Measurements from ENCODE around the gene ING3. TPM values are rescaled to one million over a fixed set of nuclear protein-coding genes. Genes with fewer than 3 reads are reported as not detected.

The ING3 gene
- total and polyA plus RNA-seq, 12 donors, result 5.5 to 31.9 (median 14.4) TPM

- TF ChIP-seq CTCF (IDR thresholded peaks at IDR 0.05) (no peak), POLR2A (IDR thresholded peaks at IDR 0.05) (no peak)
- Histone ChIP-seq H3K27ac (peak overlapping the region in 1 of 5 donors; percentile 95), H3K36me3 (replicated peaks in 1 of 2) (peaks cover 0 to 28% of the 10 kb centered on the region in 2 donors), H3K9me3 (replicated peaks in 1 of 3) (no peaks in the 10 kb centered on the region), H3K4me1 (replicated peaks in 1 of 2) (peaks cover 12 to 23% of the 10 kb centered on the region in 2 donors), H3K4me3 (peak overlapping the region in 1 of 4 donors; percentile 77), H3K27me3 (no peaks in the 10 kb centered on the region)
- no peak for DNase-seq
- WGBS, 4 donors, result 51 to 73% (median 61%) methylated on average over 2 of the region's 2 CpGs
- intact Hi-C loops (cut with DNase I), result no loop called here
These were observed 1.2 kb downstream of the ING3 start for GRCh38 chr7:120951826-120952225.

GRCh38 chr7:120955577-120956149 is 5.1 kb downstream of the ING3 start:
- intact Hi-C loops (cut with DNase I), result no loop called here
- Histone ChIP-seq H3K4me1 (replicated peaks in 1 of 2) (peaks cover 12 to 18% of the 10 kb centered on the region in 2 donors), H3K9me3 (replicated peaks in 1 of 3) (no peaks in the 10 kb centered on the region), H3K36me3 (replicated peaks in 1 of 2) (peaks cover 0 to 36% of the 10 kb centered on the region in 2 donors), H3K4me3 (no peak overlapping the region), H3K27me3 (no peaks in the 10 kb centered on the region), H3K27ac (no peak overlapping the region)
- TF ChIP-seq POLR2A (IDR thresholded peaks at IDR 0.05) (no peak), CTCF (IDR thresholded peaks at IDR 0.05) (no peak)
- 86 to 90% (median 89%) methylated on average over 3 of the region's 3 CpGs for WGBS, 4 donors
- DNase-seq, result no peak

DNA sequence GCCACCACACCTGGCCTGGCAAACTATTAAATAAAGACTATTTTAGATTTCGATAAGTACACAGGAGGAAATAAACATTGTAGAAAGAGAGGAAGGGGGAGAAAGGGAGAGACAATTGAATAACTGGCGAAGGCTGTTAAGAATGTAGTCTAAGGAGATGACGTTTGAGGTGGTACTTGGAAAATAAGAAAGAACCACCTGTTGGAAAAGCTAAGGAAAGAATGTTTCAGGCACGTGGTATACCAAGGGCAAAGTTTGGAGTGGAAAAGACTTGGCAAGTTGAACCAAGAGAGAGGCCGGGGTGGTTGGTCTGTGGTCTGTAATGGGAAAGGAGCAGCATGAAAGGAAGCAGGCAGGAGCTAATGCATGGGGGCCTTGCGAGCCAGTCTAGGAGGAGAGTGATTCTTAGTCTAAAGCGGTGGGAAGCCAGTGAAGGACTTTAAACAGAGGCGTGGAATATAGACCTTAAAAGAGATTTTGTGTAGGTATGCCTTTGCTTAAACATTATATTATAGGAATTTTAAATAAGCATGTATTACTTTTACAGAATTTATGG is 9.4 kb downstream of the ING3 start:
- TF ChIP-seq CTCF (IDR thresholded peaks at IDR 0.05), result no peak
- Histone ChIP-seq H3K27ac (no peak overlapping the region), H3K4me3 (no peak overlapping the region), H3K9me3 (replicated peaks in 1 of 3) (no peaks in the 10 kb centered on the region), H3K4me1 (replicated peaks in 1 of 2) (peaks cover 0 to 11% of the 10 kb centered on the region in 2 donors), H3K27me3 (no peaks in the 10 kb centered on the region), H3K36me3 (replicated peaks in 1 of 2) (peaks cover 0 to 31% of the 10 kb centered on the region in 2 donors)
- intact Hi-C loops (cut with DNase I), result no loop called here
- no peak for DNase-seq
- WGBS, 4 donors, result 94 to 98% (median 96%) methylated on average over 8 of the region's 8 CpGs

- no peak for TF ChIP-seq CTCF (IDR thresholded peaks at IDR 0.05)
- TF ChIP-seq POLR2A (IDR thresholded peaks at IDR 0.05), result no peak
- H3K4me1 ChIP-seq (replicated peaks in 1 of 2), result peaks cover 0 to 11% of the 10 kb centered on the region in 2 donors
- H3K9me3 ChIP-seq (replicated peaks in 1 of 3), result no peaks in the 10 kb centered on the region
- H3K27ac ChIP-seq, result no peak overlapping the region
- DNase-seq, result no peak
- WGBS, 4 donors, result 87 to 95% (median 91%) methylated on average over 1 of the region's 1 CpG
- no peak overlapping the region for H3K4me3 ChIP-seq
- intact Hi-C loops (cut with DNase I), result no loop called here
- H3K27me3 ChIP-seq, result no peaks in the 10 kb centered on the region
- peaks cover 0 to 27% of the 10 kb centered on the region in 2 donors for H3K36me3 ChIP-seq (replicated peaks in 1 of 2)
These were observed 10.1 kb downstream of the ING3 start for GRCh38 chr7:120960714-120961113.

All from adrenal gland (tissue), 12 donors.